HG03066 (cell line): Measurements from ENCODE around the gene PAN2.
"Not testable (repeated sequence)": the region's sequence is repeated elsewhere in the genome, so short reads cannot be mapped to it uniquely, and the experiment has no call there.

Experiments used
- ATAC-seq: cut with Tn5 transposase; IDR thresholded peaks from one replicate; pipeline ENCODE4 v1.9.1; 2021; ENCODE audit warnings: low read depth; ENCODE audit not compliant: unreplicated experiment

PAN2 gene

DNA sequence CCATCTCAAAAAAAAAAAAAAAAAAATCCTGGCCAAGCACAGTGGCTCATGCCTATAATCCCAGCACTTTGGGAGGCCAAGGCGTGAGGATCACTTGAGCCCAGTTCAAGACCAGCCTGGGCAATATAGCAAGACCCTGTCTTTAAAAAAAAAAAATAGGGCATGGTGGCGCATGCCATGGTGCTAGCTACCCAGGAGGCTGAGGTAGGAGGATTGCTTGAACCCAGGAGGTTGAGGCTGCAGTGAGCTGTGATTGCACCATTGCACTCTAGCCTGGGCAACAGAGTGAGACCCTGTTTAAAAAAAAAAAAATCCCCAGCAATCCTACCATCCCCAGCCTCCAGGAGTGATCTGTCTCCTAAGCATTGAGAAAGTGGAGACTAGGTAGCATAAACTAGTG lies 8.5 kb upstream of the PAN2 start:
- not testable (repeated sequence) for ATAC-seq

DNA sequence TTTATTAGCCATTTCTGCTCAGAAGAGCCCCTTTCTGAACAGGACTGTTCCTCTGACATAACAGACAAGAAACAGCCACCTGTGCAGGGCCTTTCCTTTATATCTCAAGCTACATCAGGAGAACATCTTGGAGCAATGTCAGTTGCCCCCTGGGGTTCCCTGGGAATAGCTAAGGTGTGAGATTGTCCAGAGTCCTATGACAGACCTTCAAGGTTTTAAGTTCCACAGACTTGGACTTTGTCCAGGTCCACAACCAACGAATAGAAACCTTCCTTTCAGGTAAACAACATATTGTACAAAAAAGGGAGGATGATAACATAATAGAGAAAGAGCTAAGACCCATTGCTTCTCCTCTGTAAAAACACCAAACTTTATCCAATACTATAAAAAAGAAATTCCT lies 7.8 kb upstream of the PAN2 start:
- no peak for ATAC-seq

DNA sequence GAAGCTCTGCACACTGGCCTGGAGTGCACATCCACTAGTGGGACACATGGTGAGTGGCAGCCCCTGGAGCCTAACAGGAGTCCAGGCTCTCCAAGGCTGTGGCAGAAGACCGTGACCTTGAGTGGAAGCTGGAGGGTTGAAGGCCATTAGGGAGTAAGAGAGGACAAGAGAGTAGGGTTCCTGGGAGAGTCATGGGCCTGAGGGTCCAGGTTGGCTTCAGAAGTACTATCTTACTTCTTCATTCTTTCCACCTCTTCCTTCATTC lies 5.3 kb upstream of the PAN2 start:
- no peak for ATAC-seq

DNA sequence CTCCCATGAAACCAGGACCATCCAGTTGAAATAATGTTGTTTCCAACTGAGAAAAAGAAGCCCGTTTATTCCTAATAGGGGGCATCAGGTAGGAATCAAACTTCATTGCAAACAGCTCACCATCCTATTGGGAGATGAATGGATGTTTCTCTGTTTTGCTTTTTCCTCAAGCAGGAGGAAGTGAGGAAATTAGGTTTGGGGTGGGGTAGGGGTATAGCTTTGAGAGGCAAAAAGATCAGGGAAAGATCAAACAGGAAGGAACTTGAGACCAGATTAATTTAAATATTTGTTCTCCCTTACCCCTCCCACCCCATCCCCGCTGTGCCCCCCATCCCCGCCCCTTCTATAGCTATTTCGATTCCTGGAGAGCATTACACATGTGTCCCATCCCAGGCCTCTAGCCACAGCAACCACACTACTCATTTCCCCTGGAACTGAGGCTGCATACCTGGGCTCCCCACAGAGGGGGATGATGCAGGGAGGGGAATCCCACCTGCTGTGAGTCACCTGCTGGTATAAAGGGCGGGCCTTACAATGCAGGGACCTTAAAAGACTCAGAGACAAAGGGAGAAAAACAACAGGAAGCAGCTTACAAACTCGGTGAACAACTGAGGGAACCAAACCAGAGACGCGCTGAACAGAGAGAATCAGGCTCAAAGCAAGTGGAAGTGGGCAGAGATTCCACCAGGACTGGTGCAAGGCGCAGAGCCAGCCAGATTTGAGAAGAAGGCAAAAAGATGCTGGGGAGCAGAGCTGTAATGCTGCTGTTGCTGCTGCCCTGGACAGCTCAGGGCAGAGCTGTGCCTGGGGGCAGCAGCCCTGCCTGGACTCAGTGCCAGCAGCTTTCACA lies 4.7 kb upstream of the PAN2 start, which contains the start of gene IL23A:
Gene IL23A, plus strand, starts transcription at position 577 of the 850 bp plus-strand sequence. Its CDS starts 161 bp downstream, at position 738.
- ATAC-seq = no peak

DNA sequence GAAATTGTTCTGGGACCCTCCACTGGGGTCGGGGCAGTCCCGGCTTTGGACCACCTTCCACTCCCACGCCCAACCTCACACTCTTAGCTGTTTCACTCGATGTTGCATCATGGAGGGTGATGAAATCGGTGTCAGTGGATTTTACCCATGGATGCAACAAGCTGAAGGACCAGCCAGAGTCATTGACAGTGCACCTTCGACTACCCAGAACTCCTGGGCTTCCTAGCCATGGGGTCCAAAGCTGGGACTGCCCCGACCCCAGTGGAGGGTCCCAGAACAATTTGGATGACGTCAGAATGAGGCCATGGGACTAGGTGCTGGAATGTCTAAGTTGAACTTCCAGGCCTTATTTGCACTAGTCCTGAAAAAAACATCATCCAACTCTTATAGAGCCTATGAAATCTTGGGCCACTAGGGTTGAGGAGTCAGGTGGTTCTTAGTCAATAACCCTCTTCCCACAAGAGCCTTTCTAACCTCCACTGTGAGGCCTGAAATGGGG lies 4.0 kb upstream of the PAN2 start:
- ATAC-seq = no peak

DNA sequence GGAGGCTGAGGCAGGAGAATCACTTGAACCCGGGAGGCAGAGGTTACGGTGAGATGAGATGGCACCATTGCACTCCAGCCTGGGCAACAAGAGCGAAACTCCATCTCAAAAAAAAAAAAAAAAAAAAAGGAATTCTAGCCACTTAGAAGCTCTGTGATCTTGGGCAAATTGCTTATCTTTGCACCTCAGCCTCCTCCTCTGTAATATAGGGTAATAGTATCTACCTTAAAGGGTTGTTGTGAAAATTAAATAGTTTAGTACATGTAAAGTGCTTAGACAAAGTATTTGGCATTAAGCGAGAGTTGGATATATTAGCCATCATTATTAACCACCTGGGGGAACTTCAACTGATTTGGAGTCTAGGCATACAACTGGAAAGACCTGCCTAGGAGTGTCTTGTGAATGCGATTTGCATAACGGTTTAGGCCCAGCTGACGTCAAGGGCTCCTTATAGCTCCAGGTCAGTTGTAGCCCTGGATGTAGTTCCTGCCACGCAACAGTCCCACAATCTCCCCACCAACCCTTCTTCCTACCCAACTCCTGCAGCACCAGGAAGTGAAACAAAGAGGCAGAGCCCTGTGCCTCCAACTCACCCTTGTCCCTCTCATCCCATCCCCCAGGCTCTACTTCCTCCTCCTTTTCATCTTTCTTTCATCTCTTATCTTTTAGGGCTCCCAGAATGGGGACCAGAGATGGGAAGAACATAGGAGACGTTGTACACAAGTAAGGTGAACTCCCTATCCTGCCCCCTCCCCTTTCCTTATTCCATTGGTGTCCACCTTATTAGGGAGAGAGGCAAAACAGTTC lies 2.8 kb upstream of the PAN2 start:
- ATAC-seq = no peak

DNA sequence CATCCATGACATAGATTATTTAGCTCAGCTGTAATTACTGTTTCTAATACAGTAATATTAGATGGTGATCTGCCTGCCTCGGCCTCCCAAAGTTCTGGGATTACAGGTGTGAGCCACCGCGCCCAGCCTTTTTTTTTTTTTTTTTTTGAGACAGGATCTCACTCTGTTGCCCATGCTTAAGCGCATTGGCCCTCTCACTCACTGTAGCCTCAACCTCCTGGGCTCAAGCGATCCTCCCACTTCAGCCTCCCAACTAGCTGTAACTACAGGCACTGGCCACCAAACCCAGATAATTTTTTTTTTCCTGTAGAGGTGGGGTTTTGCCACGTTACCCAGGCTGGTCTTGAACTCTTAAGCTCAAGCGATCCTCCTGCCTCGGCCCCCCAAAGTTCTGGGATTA lies 1.7 kb upstream of the PAN2 start:
- ATAC-seq = not testable (repeated sequence)

DNA sequence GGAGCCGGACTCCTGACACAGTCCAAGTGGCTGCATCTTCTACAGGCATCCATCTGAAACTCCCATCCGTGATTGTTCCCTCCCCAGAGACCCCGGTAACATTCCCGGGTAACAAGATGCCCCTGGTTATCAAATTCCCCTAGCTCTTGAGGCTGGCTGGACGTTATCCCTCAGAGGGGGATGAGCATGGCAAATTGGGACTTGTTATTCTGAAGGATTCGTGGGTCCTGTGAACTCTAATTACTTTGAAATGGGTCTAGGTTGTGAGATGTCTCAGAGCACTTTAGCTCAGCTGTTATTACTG lies 642 bp upstream of the PAN2 start:
- no peak for ATAC-seq

DNA sequence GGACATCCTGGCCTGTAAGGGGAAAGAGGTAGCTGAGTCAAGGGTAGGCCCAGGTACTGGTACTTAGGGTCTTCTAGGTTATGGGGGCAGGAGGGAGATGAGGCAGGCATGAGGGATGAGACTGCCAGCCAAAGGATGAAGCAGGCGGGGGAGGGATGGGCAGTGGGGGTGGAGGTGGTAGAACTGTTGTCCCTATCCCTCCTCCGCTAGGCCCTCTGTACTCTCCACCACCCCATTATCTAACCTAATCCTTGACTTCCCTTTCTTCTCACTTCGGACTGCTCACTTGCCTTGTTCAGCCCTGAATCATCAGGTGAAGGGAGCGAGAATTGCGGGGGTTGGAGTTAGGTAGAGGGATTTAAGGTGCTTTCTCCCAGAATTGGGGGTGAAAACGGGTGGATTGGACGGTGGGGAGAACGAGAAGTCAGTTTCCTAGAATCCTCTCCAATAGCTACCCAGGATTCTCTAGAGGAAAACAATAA lies 562 bp downstream of the PAN2 start:
- no peak for ATAC-seq

DNA sequence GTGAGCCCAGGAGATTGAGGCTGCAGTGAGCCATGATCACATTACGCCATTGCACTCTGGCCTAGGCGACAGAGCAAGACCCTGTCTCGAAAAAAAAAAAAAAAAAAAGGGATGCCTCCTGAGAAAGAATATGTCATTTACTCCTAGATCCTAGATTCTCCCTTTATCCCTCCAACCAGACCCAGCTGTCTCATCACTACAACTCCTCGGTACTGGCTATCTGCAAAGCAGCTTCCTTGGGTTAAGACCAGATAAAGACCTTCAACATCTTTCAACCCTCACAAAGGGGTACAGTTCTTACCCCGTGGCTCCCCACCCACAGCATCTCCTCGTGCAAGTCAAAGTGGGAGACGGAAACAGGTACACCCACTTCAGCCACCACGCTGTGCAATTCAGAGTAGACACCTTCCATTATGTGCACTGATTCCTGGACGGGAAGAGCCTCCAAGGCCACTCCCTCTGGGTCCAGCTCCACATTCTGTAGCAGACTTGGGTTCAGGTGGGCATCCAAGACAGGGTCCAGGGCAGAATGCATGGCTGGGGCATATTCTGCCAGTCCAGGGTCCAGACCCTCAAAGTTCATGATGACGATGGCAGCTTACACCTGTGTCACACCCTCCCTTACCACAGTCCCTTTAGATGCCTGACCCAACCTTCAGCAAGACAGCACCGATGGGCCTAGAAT lies 1.1 kb downstream of the PAN2 start:
- ATAC-seq = no peak

DNA sequence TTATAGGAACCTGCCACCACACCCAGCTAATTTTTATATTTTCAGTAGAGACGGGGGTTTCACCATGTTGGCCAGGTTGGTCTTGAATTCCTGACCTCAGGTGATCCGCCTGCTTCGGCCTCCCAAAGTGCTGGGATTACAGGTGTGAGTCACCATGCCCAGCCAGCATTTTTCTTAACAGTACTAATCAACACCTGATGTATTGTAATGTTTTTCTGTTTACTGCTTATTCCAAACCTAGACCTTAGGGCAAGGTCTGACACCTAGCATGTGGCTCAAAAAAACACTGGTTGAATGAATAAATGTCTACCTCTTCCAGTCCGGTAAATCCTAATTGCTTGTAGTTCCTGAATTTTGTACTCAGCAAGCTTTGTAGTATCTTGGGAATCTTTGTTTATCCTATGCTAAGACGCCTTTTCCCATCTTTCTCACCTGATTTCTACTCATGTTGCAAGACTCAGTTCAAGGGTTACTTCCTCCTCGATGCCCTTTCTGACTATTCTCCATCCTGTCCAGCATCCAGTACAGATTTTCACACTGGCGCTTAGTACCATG lies 2.8 kb downstream of the PAN2 start:
- no peak for ATAC-seq

DNA sequence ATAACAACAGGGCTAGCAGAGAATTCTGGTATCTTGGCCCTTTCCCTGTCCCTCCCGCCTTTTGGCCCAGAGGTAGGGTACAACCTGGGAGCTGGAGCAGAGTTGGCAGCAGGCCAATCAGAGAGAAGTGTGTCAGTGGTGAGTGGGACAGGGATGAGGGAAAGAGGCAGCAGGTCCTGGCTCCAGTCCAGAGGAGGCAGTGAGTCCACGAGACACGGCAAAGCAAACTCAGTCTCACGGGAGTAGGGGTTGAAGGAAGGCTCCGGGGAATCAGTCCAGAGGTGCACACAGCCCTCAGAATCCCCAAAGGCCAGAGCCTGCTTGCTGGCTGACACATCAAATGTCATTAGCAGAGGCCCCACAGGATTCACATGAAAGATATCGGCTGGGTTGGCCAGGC lies 7.3 kb downstream of the PAN2 start:
- ATAC-seq = no peak

DNA sequence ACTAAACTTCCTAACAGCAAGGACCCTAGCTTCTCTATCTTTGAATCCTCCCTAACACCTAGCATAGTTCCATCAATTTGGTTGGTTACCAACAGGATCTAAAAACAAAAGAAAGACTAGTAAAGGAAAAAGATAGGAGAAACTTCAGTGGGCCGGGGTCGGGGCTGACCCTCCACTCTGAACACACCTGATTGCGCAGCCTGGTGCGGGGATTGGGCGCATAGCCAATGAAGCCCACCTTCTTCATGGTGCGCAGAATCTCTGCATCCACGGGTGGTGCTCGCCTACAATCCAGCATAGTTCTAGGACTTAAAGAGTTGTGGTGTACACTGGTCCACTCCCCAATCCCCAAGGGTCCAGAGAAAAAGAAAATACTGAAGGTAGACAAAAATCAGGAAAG lies 7.7 kb downstream of the PAN2 start:
- no peak for ATAC-seq

DNA sequence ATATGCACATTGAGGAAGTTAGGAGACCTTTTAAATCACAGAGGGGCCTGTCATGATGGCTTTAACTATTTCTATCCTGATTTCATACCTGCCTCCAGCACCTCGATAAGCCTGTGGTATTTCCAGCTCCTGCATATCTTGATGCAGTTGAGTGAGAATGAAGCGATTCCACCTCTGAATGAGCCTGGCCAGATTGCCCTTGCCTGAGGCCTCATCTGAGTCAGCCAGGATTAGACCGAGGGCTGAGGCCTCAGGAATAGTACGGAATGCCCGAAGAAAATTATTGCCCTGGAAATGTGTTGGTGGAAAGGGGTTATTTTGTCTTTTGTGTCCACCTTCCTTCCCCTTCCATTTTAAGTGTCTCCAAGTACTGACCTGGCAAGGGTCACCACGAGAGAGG lies 9.6 kb downstream of the PAN2 start:
- no peak for ATAC-seq

DNA sequence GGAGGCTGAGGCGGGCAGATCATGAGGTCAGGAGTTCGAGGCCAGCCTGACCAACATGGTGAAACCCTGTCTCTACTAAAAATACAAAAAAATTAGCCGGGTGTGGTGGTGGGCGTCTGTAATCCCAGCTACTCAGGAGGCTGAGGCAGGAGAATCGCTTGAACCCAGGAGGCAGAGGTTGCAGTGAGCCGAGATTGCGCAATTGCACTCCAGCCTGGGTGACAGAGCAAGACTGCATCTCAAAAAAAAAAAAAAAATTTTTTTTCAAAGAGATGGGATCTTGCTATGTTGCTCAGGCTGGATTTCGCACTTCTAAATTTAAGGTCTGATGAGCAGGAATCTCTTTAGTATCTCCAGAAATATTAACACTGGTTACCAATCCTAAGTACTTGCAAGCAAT lies 12.2 kb downstream of the PAN2 start:
- not testable (repeated sequence) for ATAC-seq

DNA sequence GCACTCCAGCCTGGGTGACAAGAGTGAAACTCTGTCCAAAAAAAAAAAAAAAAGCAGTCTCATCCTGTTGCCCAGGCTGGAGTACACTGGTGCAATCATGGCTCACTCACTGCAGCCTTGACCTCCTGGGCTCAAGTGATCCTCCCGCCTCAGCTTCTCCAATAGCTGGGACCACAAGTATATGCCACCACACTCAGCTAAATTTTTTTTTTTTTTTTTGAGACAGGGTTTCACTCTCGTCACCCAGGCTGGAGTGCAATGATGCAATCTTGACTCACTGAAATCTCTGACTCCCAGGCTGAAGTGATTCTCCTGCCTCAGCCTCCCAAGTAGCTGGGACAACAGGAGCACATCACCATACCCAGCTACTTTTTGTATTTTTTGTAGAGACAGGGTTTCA lies 12.8 kb downstream of the PAN2 start:
- no peak for ATAC-seq

DNA sequence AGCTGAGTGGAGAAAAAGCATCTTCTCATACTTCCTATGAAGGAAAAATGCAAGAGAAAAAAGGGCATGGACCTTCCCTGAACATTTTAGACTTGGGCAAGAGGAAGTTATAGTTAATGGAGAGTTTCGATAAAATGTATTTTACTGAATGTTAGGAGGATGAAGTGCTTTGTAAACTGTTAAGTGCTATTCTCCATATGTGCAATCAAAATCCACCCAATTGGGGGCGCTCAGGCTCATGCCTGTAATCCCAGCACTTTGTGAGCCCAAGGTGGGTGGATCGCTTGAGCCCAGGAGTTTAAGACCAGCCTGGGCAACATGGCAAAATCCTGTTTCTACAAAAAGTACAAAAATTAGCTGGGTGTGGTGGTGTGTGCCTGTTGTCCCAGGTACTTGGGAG lies 16.1 kb downstream of the PAN2 start:
- ATAC-seq = no peak

DNA sequence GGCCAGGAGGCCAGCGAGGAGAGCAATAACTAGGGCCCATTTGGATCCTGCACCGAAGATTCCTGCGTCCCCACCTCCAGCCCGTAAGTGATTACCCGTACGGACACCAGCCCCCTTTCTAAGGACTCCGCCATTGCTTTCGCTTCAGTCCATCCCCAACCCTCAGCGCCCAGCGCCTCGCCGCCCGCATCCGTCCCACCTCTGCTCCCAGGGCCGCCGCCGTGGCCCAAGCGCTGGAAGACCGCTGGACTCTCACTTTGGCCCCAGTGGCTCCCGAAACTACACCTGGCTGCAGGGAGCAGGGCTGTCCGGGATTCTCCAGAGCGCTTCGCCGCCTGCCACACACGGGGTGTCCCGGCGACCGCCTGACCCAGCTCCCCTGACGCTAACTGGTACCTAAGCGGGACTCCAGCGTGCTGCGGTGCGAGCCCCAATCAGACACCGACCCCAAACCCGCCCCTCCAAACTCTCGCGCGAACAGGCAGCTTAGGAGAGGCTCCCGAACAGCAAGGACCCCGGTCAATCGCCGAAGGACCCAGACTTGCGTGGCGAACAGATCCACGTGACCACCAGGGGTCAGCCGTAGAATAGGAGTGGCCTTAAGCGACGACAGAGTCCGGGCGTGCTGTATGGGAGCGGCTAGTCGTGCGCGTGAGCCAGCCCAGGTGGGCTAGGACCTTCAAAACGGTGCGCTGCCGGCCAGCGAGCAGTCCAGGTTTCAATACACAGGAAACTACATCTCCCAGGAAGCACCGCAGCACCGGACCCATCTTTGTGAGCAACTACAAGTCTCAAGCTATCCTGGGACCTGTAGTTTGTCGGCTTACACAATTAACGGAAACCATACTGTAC lies 18.0 kb downstream of the PAN2 start, which contains the start of gene CNPY2:
Gene CNPY2, minus strand, starts transcription at position 367 of the 852 bp plus-strand sequence. CDS start 771 bp downstream, outside the sequence.
- ATAC-seq = peak; percentile 87

DNA sequence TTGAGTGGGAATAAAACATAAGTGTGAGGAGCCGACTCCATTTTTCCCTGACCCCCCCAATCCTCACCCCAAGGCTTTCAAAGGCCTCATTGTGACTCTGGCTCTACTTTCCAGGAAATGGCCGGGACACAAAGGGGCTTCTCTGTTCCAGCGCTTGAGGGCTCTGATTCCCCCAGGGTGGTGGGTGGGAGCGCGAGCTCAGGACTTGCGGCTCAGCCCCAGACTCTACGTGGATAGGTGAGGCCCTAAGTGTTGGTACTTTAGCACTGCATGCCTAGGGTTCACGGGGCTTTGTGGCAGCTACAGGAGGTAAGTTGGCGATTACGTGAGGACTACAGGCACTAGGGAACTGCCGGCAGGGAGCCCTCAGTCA lies 18.6 kb downstream of the PAN2 start:
- no peak for ATAC-seq

DNA sequence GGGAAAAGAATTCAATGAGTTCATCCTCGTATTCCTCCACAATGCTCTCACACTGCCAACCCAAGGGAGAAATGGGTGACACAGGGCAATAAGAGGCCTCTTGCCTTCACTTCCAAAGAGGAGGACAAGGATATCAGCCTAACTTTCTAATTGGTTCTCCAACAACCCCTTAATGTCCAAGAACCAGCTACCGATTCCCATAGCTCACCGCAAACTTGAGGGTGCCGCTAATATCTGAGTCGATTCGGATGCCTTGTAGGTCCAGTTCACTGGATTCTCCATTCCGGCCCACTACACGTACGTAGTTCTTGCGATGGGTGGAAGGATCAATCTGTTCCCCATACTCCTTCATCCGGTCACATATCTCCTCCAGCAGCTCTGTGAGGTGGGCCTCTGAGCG lies 22.8 kb downstream of the PAN2 start:
- ATAC-seq = no peak
